Suprapubic skin (tissue), 3 donors: Measurements from ENCODE around the gene FRY.

Experiments used
- CTCF ChIP-seq, 2 donors: fragments of 200-600 bp in 1 of 2; fragments of 450-650 bp in 1 of 2; sonication (generic) in 1 of 2; IDR thresholded peaks; one replicate each; pipeline ENCODE4 v1.5.1; 2016 to 2019; ENCODE audit warnings: antibody characterized with exemption in 2 of 2, mild to moderate bottlenecking in 1 of 2, moderate library complexity in 1 of 2
- POLR2A ChIP-seq, 2 donors: fragments of 450-650 bp; IDR thresholded peaks; one replicate each; pipeline ENCODE4 v1.6.1; 2017; ENCODE audit warnings: antibody characterized with exemption in 2 of 2, mild to moderate bottlenecking in 2 of 2, moderate library complexity in 2 of 2

GRCh38 chr13:32023096-32023495 is 8.5 kb upstream of the FRY start:
- no peak for TF ChIP-seq POLR2A (IDR thresholded peaks at IDR 0.05)
- TF ChIP-seq CTCF (IDR thresholded peaks at IDR 0.05), result no peak
